H1 (cell line): ENCODE measurements around the gene NF1. TPM values are rescaled to one million over a fixed set of nuclear protein-coding genes. Genes with fewer than 3 reads are reported as not detected.

Source experiments
- CTCF ChIA-PET: fragments of 300-600 bp; sonication (Branson Sonifier 250); formaldehyde crosslinking; loops from one replicate; lab custom pipeline; 2021; ENCODE audit not compliant: partially characterized antibody; lab: Charles Lee
- POLR2A ChIA-PET: fragments of 300-600 bp; sonication (Branson Sonifier 250); formaldehyde crosslinking; loops from one replicate; lab custom pipeline; 2021; ENCODE audit warnings: inconsistent platforms; ENCODE audit not compliant: partially characterized antibody; lab: Charles Lee
- DNase-seq, 2 experiments: peaks; one replicate each; pipeline versions ENCODE4 v3.0.0 to v3.0.0-alpha.2; 2010 to 2022; ENCODE audit warnings: low spot score in 2 of 2, low read depth in 1 of 2, mixed read lengths in 1 of 2
- FAIRE-seq: peaks from 2 replicates; lab custom pipeline; 2011; peaks lifted over from hg19 to GRCh38; lab: Jason Lieb, UNC
- H2AFZ ChIP-seq: 2 replicates; pipeline ENCODE4 v1.8.1; 2012; ENCODE audit warnings: low read length, inconsistent platforms
- H2AK5ac ChIP-seq: 2 replicates; pipeline ENCODE4 v1.6.1; 2013; ENCODE audit warnings: low read depth, low read length
- H2BK120ac ChIP-seq: replicated peaks from 2 replicates; pipeline ENCODE3; 2013; ENCODE audit warnings: low read depth, low read length, inconsistent platforms
- H2BK12ac ChIP-seq: 2 replicates; pipeline ENCODE4 v1.6.1; 2013; ENCODE audit warnings: low read depth, low read length
- H2BK15ac ChIP-seq: 2 replicates; pipeline ENCODE4 v1.6.1; 2013; ENCODE audit warnings: low read length
- H2BK20ac ChIP-seq: 2 replicates; pipeline ENCODE4 v1.6.1; 2013; ENCODE audit warnings: low read length
- H2BK5ac ChIP-seq: 2 replicates; pipeline ENCODE4 v1.6.1; 2013; ENCODE audit warnings: low read depth, low read length
- H3K14ac ChIP-seq: 2 replicates; pipeline ENCODE4 v1.6.1; 2013; ENCODE audit warnings: inconsistent platforms; ENCODE audit not compliant: insufficient read length
- H3K18ac ChIP-seq: 2 replicates; pipeline ENCODE4 v1.6.1; 2013; ENCODE audit warnings: low read length; ENCODE audit errors: extremely low read depth
- H3K23ac ChIP-seq: 2 replicates; pipeline ENCODE4 v1.6.1; 2013; ENCODE audit warnings: inconsistent platforms; ENCODE audit not compliant: insufficient read length
- H3K23me2 ChIP-seq: 2 replicates; pipeline ENCODE4 v1.6.1; 2013; ENCODE audit warnings: low read depth, low read length
- H3K27ac ChIP-seq: 2 replicates; pipeline ENCODE4 v1.6.1; 2011; ENCODE audit warnings: low read depth, low read length, inconsistent platforms
- H3K27me3 ChIP-seq, 4 experiments: replicated peaks in 1 of 4; 1 replicate in 1 of 4; 2 replicates in 3 of 4; pipeline versions ENCODE4 v1.6.1 to v1.8.1; 2011 to 2013; ENCODE audit warnings: low read length in 3 of 4, mild to moderate bottlenecking in 3 of 4, inconsistent platforms in 2 of 4, mixed read lengths in 2 of 4, moderate library complexity in 1 of 4; ENCODE audit not compliant: control insufficient read depth in 3 of 4, insufficient read depth in 3 of 4; ENCODE audit errors: extremely low read depth in 1 of 4
- H3K36me3 ChIP-seq, 4 experiments: 2 replicates each; pipeline versions ENCODE4 v1.6.1 to v1.8.1; 2011 to 2013; ENCODE audit warnings: mild to moderate bottlenecking in 4 of 4, low read length in 3 of 4, moderate library complexity in 2 of 4, control low read depth in 1 of 4, inconsistent platforms in 1 of 4; ENCODE audit not compliant: insufficient read depth in 4 of 4, control insufficient read depth in 2 of 4
- H3K4ac ChIP-seq: replicated peaks from 2 replicates; pipeline ENCODE3; 2013; ENCODE audit warnings: low read length, low read depth, mixed read lengths, inconsistent platforms; ENCODE audit not compliant: insufficient read length
- H3K4me1 ChIP-seq, 4 experiments: replicated peaks in 1 of 4; 1 replicate in 1 of 4; 2 replicates in 3 of 4; pipeline versions ENCODE4 v1.6.1 to v1.8.1; 2011 to 2013; ENCODE audit warnings: low read length in 3 of 4, inconsistent platforms in 2 of 4, mixed read lengths in 1 of 4; ENCODE audit not compliant: insufficient read depth in 4 of 4, control insufficient read depth in 3 of 4
- H3K4me2 ChIP-seq, 2 experiments: 2 replicates each; pipeline versions ENCODE4 v1.6.1 to v1.8.1; 2011 to 2013; ENCODE audit warnings: low read depth in 2 of 2, low read length in 2 of 2, control low read depth in 1 of 2, inconsistent platforms in 1 of 2, mild to moderate bottlenecking in 1 of 2; ENCODE audit not compliant: insufficient read depth in 1 of 2
- H3K4me3 ChIP-seq, 4 experiments: fragments of 200-600, 300-600 bp in 1 of 4; sonication (generic), shearing (Covaris generic), sonication (Bioruptor Twin) in 1 of 4; 2 replicates each; pipeline versions ENCODE4 v1.5.1 to v1.8.1; 2011 to 2016; ENCODE audit warnings: low read length in 4 of 4, low read depth in 3 of 4, control low read depth in 2 of 4, inconsistent platforms in 2 of 4, mild to moderate bottlenecking in 2 of 4, mixed read lengths in 1 of 4, moderate library complexity in 1 of 4; ENCODE audit not compliant: insufficient read depth in 2 of 4; ENCODE audit errors: extremely low read depth in 1 of 4
- H3K56ac ChIP-seq: replicated peaks from 2 replicates; pipeline ENCODE3; 2013; ENCODE audit warnings: low read depth, mild to moderate bottlenecking, mixed read lengths, low read length, inconsistent platforms; ENCODE audit not compliant: insufficient read length
- H3K79me1 ChIP-seq: 2 replicates; pipeline ENCODE4 v1.6.1; 2013; ENCODE audit warnings: low read depth, low read length, control low read depth
- H3K79me2 ChIP-seq, 2 experiments: 2 replicates each; pipeline versions ENCODE4 v1.6.1 to v1.8.1; 2012 to 2013; ENCODE audit warnings: low read length in 2 of 2, mild to moderate bottlenecking in 2 of 2, inconsistent platforms in 1 of 2; ENCODE audit not compliant: insufficient read depth in 2 of 2, control insufficient read depth in 1 of 2
- H3K9ac ChIP-seq, 4 experiments: replicated peaks in 1 of 4; 1 replicate in 1 of 4; 2 replicates in 3 of 4; pipeline versions ENCODE4 v1.6.1 to v1.8.1; 2011 to 2013; ENCODE audit warnings: low read depth in 3 of 4, low read length in 3 of 4, control low read depth in 2 of 4, mild to moderate bottlenecking in 2 of 4, moderate library complexity in 2 of 4, inconsistent platforms in 1 of 4; ENCODE audit errors: extremely low read depth in 1 of 4
- H3K9me3 ChIP-seq, 2 experiments: 2 replicates each; pipeline versions ENCODE4 v1.6.1 to v1.8.1; 2012 to 2013; ENCODE audit warnings: mild to moderate bottlenecking in 2 of 2, moderate library complexity in 2 of 2, control low read depth in 1 of 2, inconsistent platforms in 1 of 2, low read depth in 1 of 2, low read length in 1 of 2, mixed read lengths in 1 of 2; ENCODE audit not compliant: insufficient read depth in 2 of 2
- H4K20me1 ChIP-seq, 2 experiments: replicated peaks in 1 of 2; 2 replicates each; pipeline versions ENCODE3 to v1.8.1; 2011 to 2013; ENCODE audit warnings: inconsistent platforms in 2 of 2, low read length in 2 of 2, mild to moderate bottlenecking in 1 of 2; ENCODE audit not compliant: insufficient read depth in 2 of 2, control insufficient read depth in 1 of 2
- H4K5ac ChIP-seq: 2 replicates; pipeline ENCODE4 v1.6.1; 2013; ENCODE audit warnings: low read length, low read depth, mixed read lengths, inconsistent platforms; ENCODE audit not compliant: insufficient read length
- H4K8ac ChIP-seq: 2 replicates; pipeline ENCODE4 v1.8.0; 2013; ENCODE audit warnings: mild to moderate bottlenecking, moderate library complexity, low read length, inconsistent platforms; ENCODE audit not compliant: insufficient read depth; ENCODE audit errors: extremely low read depth
- H4K91ac ChIP-seq: replicated peaks from 2 replicates; pipeline ENCODE3; 2013; ENCODE audit warnings: low read length, mixed read lengths, inconsistent platforms; ENCODE audit not compliant: insufficient read length
- ASH2L ChIP-seq: fragments of 200-600, 300-600 bp; sonication (generic); IDR thresholded peaks from one replicate; pipeline ENCODE4 v1.7.1; 2017; ENCODE audit warnings: low read length
- BACH1 ChIP-seq: IDR thresholded peaks from 2 replicates; pipeline ENCODE4 v1.6.1; 2012; ENCODE audit warnings: low read length, improper control_type of control experiment
- BCL11A ChIP-seq, 2 experiments: IDR thresholded peaks; one replicate each; pipeline ENCODE4 v1.6.1; 2011; ENCODE audit warnings: low read depth in 2 of 2, low read length in 2 of 2, mild to moderate bottlenecking in 2 of 2
- CREB1 ChIP-seq: IDR thresholded peaks from 2 replicates; pipeline ENCODE4 v1.6.1; 2012; ENCODE audit warnings: inconsistent platforms
- JUN ChIP-seq: IDR thresholded peaks from 2 replicates; pipeline ENCODE4 v1.6.1; 2011; ENCODE audit warnings: low read depth, mild to moderate bottlenecking, improper control_type of control experiment, low read length
- NANOG ChIP-seq: IDR thresholded peaks from 2 replicates; pipeline ENCODE4 v1.6.1; 2011; ENCODE audit warnings: low read length, low read depth, mild to moderate bottlenecking, inconsistent platforms; ENCODE audit not compliant: insufficient read depth, poor library complexity, severe bottlenecking
- RAD21 ChIP-seq, 2 experiments: IDR thresholded peaks in 1 of 2; conservative IDR thresholded peaks in 1 of 2; 2 replicates each; pipeline ENCODE4 v1.6.1; 2011; ENCODE audit warnings: low read depth in 2 of 2, low read length in 2 of 2, improper control_type of control experiment in 1 of 2, inconsistent platforms in 1 of 2, mild to moderate bottlenecking in 1 of 2, moderate library complexity in 1 of 2
- TCF12 ChIP-seq: IDR thresholded peaks from 2 replicates; pipeline ENCODE4 v1.6.1; 2011; ENCODE audit warnings: low read depth, mild to moderate bottlenecking, low read length
- WGBS, 2 experiments: shearing (Covaris generic) in 1 of 2; methylation state at CpG; one replicate each; pipeline versions ENCODE4 v1.1.6 to v1.1.7; 2013 to 2015; ENCODE audit warnings: low lambda C conversion rate in 2 of 2, mixed read lengths in 2 of 2, inconsistent platforms in 1 of 2, low coverage in 1 of 2, missing lambda C conversion rate in 1 of 2; ENCODE audit not compliant: insufficient replicate concordance in 2 of 2, insufficient coverage in 1 of 2, insufficient read length in 1 of 2; ENCODE audit errors: extremely low coverage in 1 of 2, missing lambda C conversion rate in 1 of 2; 5-methylcytosine and 5-hydroxymethylcytosine counted together
- polyA plus RNA-seq, 7 experiments: library from polyadenylated mRNA; depleted of rRNA in 3 of 7; stranded (reverse) in 5 of 7; unstranded in 2 of 7; fragments of >200 nt in 5 of 7; fragments of 200-250 nt in 2 of 7; gene quantifications; 1 replicate in 5 of 7; 2 replicates in 1 of 7; 4 replicates in 1 of 7; pipeline versions ENCODE4 v1.2.1 to v1.2.3, GENCODE V29; 2011 to 2013; ENCODE audit warnings: missing spikeins in 2 of 7, mixed read lengths in 2 of 7
- total RNA-seq: library from RNA; stranded (reverse); fragmentation: NEBNext Ultra II Directional; extraction: Animal tissue kit (Norgen Biotek cat#: 25700); gene quantifications from 2 replicates; pipeline ENCODE4 v1.2.1, GENCODE V29; 2021
- TF ChIP-seq, protein P1 (sequence below), 3 experiments: IDR thresholded peaks; 1 replicate in 2 of 3; 2 replicates in 1 of 3; pipeline versions ENCODE4 v1.5.1 to v1.6.1; 2011; ENCODE audit warnings: low read length in 3 of 3, mild to moderate bottlenecking in 3 of 3, inconsistent platforms in 2 of 3, low read depth in 1 of 3, moderate library complexity in 1 of 3; ENCODE audit not compliant: insufficient read depth in 1 of 3; ENCODE audit errors: control extremely low read depth in 1 of 3

Gene NF1
- total and polyA plus RNA-seq, 2 of the 8 experiments (the other 6 are each of a cell fraction or from before 2014, with no cell fraction given), result 19.3 to 29.6 TPM

DNA sequence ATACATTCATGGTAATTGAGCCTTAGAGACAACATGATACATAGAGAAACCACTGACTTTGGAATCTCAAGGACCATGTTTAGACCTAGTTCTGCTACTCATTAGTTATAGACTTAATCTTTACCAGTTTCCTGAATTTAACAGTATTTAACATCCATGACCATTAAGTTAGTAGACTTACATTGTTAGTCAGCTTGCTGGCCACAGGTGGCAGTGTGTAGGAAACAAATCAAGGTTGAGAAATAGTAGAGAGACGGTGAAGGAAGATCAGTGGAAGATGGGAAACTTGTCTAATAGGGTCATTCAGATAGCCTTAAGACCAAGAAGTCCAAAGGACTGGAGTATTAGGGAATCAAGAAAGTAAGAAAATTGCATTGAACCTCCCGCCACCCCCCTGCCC, 171.3 kb downstream of the NF1 start:
- Histone ChIP-seq H3K9me3 (no peaks in the 10 kb centered on the region), H3K9ac (no peak overlapping the region), H2BK5ac (no peak overlapping the region), H2BK120ac (no peak overlapping the region), H4K5ac (no peak overlapping the region), H3K79me2 (no peaks in the 10 kb centered on the region), H2BK15ac (no peak overlapping the region), H3K23ac (no peak overlapping the region), H3K14ac (no peak overlapping the region), H3K36me3 (peaks cover 0 to 7% (median under 1%) of the 10 kb centered on the region in 4 experiments; a peak in 2 of 8 replicates), H3K4me3 (no peak overlapping the region), H3K56ac (no peak overlapping the region), H3K4me1 (peaks cover 0 to 4% (median 1%) of the 10 kb centered on the region in 4 experiments; a peak in 4 of 7 replicates), H3K4me2 (no peak overlapping the region), H4K20me1 (no peaks in the 10 kb centered on the region), H4K8ac (no peak overlapping the region), H4K91ac (no peak overlapping the region), H3K18ac (no peak overlapping the region), H3K23me2 (no peaks in the 10 kb centered on the region), H3K79me1 (no peaks in the 10 kb centered on the region), H3K4ac (no peak overlapping the region), H3K27ac (no peak overlapping the region), H2BK12ac (no peak overlapping the region), H2BK20ac (no peak overlapping the region), H2AFZ (no peak overlapping the region), H3K27me3 (peaks cover 0 to 1% (median 0%) of the 10 kb centered on the region in 4 experiments; a peak in 1 of 7 replicates), H2AK5ac (no peak overlapping the region)
- CTCF ChIA-PET, result interaction anchor here (0.6 to 2.4 kb wide), 19 partner anchors 9 to 292 kb away, joined by 3 to 10 read pairs (median 4); no protein-coding TSS in a partner anchor
- DNase-seq (no peak), FAIRE-seq (no peak)
- no peak for TF ChIP-seq JUN
- TF ChIP-seq BACH1, result no peak
- no peak for TF ChIP-seq ASH2L
- TF ChIP-seq TCF12, result no peak
- TF ChIP-seq BCL11A (IDR thresholded peaks at IDR 0.05; ENCODE audit: low read depth in 2 of 2, low read length in 2 of 2), result no peak
- TF ChIP-seq CREB1, result no peak
- TF ChIP-seq NANOG, result no peak
- peak; percentile 33 to 39; a peak in 3 of 4 replicates for TF ChIP-seq RAD21 (IDR thresholded peaks at IDR 0.05 in 1 of 2, conservative IDR thresholded peaks at IDR 0.05 in 1 of 2; ENCODE audit: low read depth in 2 of 2, low read length in 2 of 2)
- TF ChIP-seq, protein P1, sequence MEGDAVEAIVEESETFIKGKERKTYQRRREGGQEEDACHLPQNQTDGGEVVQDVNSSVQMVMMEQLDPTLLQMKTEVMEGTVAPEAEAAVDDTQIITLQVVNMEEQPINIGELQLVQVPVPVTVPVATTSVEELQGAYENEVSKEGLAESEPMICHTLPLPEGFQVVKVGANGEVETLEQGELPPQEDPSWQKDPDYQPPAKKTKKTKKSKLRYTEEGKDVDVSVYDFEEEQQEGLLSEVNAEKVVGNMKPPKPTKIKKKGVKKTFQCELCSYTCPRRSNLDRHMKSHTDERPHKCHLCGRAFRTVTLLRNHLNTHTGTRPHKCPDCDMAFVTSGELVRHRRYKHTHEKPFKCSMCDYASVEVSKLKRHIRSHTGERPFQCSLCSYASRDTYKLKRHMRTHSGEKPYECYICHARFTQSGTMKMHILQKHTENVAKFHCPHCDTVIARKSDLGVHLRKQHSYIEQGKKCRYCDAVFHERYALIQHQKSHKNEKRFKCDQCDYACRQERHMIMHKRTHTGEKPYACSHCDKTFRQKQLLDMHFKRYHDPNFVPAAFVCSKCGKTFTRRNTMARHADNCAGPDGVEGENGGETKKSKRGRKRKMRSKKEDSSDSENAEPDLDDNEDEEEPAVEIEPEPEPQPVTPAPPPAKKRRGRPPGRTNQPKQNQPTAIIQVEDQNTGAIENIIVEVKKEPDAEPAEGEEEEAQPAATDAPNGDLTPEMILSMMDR (IDR thresholded peaks at IDR 0.05; ENCODE audit: control extremely low read depth in 1 of 3, insufficient read depth in 1 of 3, low read depth in 1 of 3, low read length in 3 of 3), result peak in 2 of 3 experiments; percentile 29 to 65; a peak in 2 of 4 replicates
- WGBS, 2 experiments, result 95% methylated on average over 2 of the region's 2 CpGs; no CpG with 5 or more reads in 1 of the 2 experiments
- POLR2A ChIA-PET, result interaction anchor here (0.6 kb wide), 1 partner anchor 15 kb away, joined by 3 read pairs; no protein-coding TSS in a partner anchor
